NK-92 treated with Interleukin-12 subunit alpha and Interleukin-12 subunit beta, amount 100 ng/mL, for 24 hours (cell line): Measurements from ENCODE around the gene BRD3OS.
"Not testable (repeated sequence)": the region's sequence is repeated elsewhere in the genome, so short reads cannot be mapped to it uniquely, and the experiment has no call there.

Experiments used
- DNase-seq: peaks from one replicate; lab custom pipeline; 2025; lab: John Stamatoyannopoulos, UW

The BRD3OS gene

GRCh38 chr9:133988771-133989170, 36.5 kb upstream of the BRD3OS start:
- not testable (repeated sequence) for DNase-seq

- DNase-seq: no peak
These were observed 35.5 kb upstream of the BRD3OS start for GRCh38 chr9:133989625-133990365.

- no peak for DNase-seq
These were observed 34.7 kb upstream of the BRD3OS start for GRCh38 chr9:133990366-133991213.

GRCh38 chr9:133991214-133991921, 33.9 kb upstream of the BRD3OS start:
- DNase-seq: no peak

GRCh38 chr9:133991964-133992779, 33.1 kb upstream of the BRD3OS start, which contains the start of gene VAV2:
Gene VAV2, minus strand, starts transcription at chr9:133992324. Its CDS starts 46 bp downstream, at chr9:133992278.
- no peak for DNase-seq

GRCh38 chr9:133992780-133993634, 32.3 kb upstream of the BRD3OS start:
- DNase-seq: no peak

- no peak for DNase-seq
These were observed 31.5 kb upstream of the BRD3OS start for GRCh38 chr9:133993635-133994253.

- peak; percentile 9 for DNase-seq
These were observed 30.8 kb upstream of the BRD3OS start for GRCh38 chr9:133994353-133995011.

- DNase-seq: no peak
These were observed 30.0 kb upstream of the BRD3OS start for GRCh38 chr9:133995012-133995896.

GRCh38 chr9:133996531-133997520, 28.5 kb upstream of the BRD3OS start:
- no peak for DNase-seq

GRCh38 chr9:133997584-133997983, 27.7 kb upstream of the BRD3OS start:
- no peak for DNase-seq

- no peak for DNase-seq
These were observed 26.2 kb upstream of the BRD3OS start for GRCh38 chr9:133998915-133999595.

- no peak for DNase-seq
These were observed 25.4 kb upstream of the BRD3OS start for GRCh38 chr9:133999851-134000265.

- DNase-seq: no peak
These were observed 22.5 kb upstream of the BRD3OS start for GRCh38 chr9:134002796-134003195.

GRCh38 chr9:134003237-134003636, 22.0 kb upstream of the BRD3OS start:
- DNase-seq: no peak

- no peak for DNase-seq
These were observed 21.0 kb upstream of the BRD3OS start for GRCh38 chr9:134004131-134004873.
